ENCODE results near the gene KHDRBS2. TPM values are rescaled to one million over a fixed set of nuclear protein-coding genes. Genes with fewer than 3 reads are reported as not detected.

KHDRBS2 gene
- total RNA-seq, 1 donor from 2014 or later: not detected

DNA sequence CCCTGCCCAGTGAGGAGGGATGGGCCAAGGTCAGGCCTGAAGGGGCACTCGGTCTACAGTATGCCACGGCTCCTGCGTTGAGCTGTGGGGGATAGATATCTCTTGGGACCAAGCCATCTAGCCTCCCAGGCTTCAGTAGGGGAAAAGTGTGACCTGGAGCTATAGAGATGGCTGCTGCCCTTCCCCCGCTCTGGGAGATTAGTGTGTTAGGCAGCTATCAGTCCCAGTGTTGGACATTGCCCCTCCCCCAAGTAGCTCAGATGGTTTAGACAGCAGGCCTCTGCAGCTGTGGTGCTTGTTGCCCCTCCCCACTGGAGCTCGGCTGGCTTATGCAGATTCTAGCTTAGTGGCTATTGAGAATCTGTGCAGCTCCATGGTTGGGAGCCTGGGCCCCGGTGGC lies 56.8 kb downstream of the KHDRBS2 start:
- no peaks in the 10 kb centered on the region for H3K36me3 Mint-ChIP-seq (ENCODE audit: low read depth, unreplicated experiment)
- Histone ChIP-seq H3K4me1 (ENCODE audit: insufficient read depth, low read length) (no peaks in the 10 kb centered on the region), H3K27me3 (ENCODE audit: insufficient read depth, low read length) (no peaks in the 10 kb centered on the region), H3K79me2 (ENCODE audit: insufficient read depth, low read length) (no peaks in the 10 kb centered on the region), H3K36me3 (ENCODE audit: insufficient read depth, low read length) (no peaks in the 10 kb centered on the region), H3K9ac (ENCODE audit: low read length) (no peak overlapping the region), H2AFZ (ENCODE audit: low read depth, low read length) (no peak overlapping the region), H4K20me1 (ENCODE audit: insufficient read depth, low read length) (no peaks in the 10 kb centered on the region), H3K27ac (ENCODE audit: low read depth, low read length) (no peak overlapping the region), H3K4me2 (ENCODE audit: low read length) (no peak overlapping the region), H3K4me3 (ENCODE audit: insufficient read depth, low read depth, low read length) (no peak overlapping the region), H3K9me3 (ENCODE audit: insufficient read depth, low read depth, low read length) (peaks cover 5% of the 10 kb centered on the region)
- H3K27ac Mint-ChIP-seq (ENCODE audit: unreplicated experiment): no peak overlapping the region
- no peak for DNase-seq (ENCODE audit: low read depth)
- H3K4me3 Mint-ChIP-seq (ENCODE audit: unreplicated experiment): no peak overlapping the region
- FAIRE-seq: no peak
- H3K9me3 Mint-ChIP-seq (ENCODE audit: unreplicated experiment): no peaks in the 10 kb centered on the region
- no peaks in the 10 kb centered on the region for H3K27me3 Mint-ChIP-seq (ENCODE audit: low read depth, unreplicated experiment)
- H3K4me1 Mint-ChIP-seq (ENCODE audit: low read depth, unreplicated experiment): no peaks in the 10 kb centered on the region
- no peak for TF ChIP-seq EZH2 (IDR thresholded peaks at IDR 0.05; ENCODE audit: insufficient read depth, low read length)
- TF ChIP-seq, protein P1, sequence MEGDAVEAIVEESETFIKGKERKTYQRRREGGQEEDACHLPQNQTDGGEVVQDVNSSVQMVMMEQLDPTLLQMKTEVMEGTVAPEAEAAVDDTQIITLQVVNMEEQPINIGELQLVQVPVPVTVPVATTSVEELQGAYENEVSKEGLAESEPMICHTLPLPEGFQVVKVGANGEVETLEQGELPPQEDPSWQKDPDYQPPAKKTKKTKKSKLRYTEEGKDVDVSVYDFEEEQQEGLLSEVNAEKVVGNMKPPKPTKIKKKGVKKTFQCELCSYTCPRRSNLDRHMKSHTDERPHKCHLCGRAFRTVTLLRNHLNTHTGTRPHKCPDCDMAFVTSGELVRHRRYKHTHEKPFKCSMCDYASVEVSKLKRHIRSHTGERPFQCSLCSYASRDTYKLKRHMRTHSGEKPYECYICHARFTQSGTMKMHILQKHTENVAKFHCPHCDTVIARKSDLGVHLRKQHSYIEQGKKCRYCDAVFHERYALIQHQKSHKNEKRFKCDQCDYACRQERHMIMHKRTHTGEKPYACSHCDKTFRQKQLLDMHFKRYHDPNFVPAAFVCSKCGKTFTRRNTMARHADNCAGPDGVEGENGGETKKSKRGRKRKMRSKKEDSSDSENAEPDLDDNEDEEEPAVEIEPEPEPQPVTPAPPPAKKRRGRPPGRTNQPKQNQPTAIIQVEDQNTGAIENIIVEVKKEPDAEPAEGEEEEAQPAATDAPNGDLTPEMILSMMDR (IDR thresholded peaks at IDR 0.05; ENCODE audit: insufficient read depth, low read depth, low read length): no peak

DNA sequence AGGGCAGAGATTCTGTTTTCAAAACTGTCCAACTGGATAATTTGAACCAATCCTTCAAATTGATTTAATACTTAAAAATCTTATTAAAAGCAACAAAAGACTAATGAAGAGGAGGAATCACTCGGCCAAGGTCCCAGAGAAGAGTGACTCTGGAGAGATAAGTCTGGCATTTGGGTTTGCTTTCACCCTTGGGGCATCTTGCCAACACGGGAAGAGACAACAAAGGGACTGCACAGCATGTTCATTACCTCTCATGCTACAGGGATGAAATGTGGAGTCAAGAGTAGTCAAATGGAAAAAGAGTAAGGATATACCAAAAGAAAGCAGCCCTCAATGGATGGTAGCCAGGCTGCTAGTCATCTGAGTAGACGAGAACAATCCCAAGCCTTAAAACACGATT lies 68.2 kb downstream of the KHDRBS2 start:
- H3K9ac ChIP-seq (ENCODE audit: low read length): no peak overlapping the region
- H4K20me1 ChIP-seq (ENCODE audit: insufficient read depth, low read length): no peaks in the 10 kb centered on the region
- H3K4me3 ChIP-seq (ENCODE audit: insufficient read depth, low read depth, low read length): no peak overlapping the region
- DNase-seq (ENCODE audit: low read depth) (no peak), FAIRE-seq (no peak)
- H3K79me2 ChIP-seq (ENCODE audit: insufficient read depth, low read length): no peaks in the 10 kb centered on the region
- H3K4me1 Mint-ChIP-seq (ENCODE audit: low read depth, unreplicated experiment): no peaks in the 10 kb centered on the region
- H3K27me3 Mint-ChIP-seq (ENCODE audit: low read depth, unreplicated experiment): no peaks in the 10 kb centered on the region
- no peak overlapping the region for H3K27ac Mint-ChIP-seq (ENCODE audit: unreplicated experiment)
- no peak overlapping the region for H3K27ac ChIP-seq (ENCODE audit: low read depth, low read length)
- H2AFZ ChIP-seq (ENCODE audit: low read depth, low read length): no peak overlapping the region
- no peaks in the 10 kb centered on the region for H3K4me1 ChIP-seq (ENCODE audit: insufficient read depth, low read length)
- H3K27me3 ChIP-seq (ENCODE audit: insufficient read depth, low read length): no peaks in the 10 kb centered on the region
- H3K9me3 Mint-ChIP-seq (ENCODE audit: unreplicated experiment): no peaks in the 10 kb centered on the region
- no peak overlapping the region for H3K4me3 Mint-ChIP-seq (ENCODE audit: unreplicated experiment)
- H3K9me3 ChIP-seq (ENCODE audit: insufficient read depth, low read depth, low read length): no peaks in the 10 kb centered on the region
- no peaks in the 10 kb centered on the region for H3K36me3 Mint-ChIP-seq (ENCODE audit: low read depth, unreplicated experiment)
- H3K4me2 ChIP-seq (ENCODE audit: low read length): no peak overlapping the region
- TF ChIP-seq, protein P1 (IDR thresholded peaks at IDR 0.05; ENCODE audit: insufficient read depth, low read depth, low read length): no peak
- TF ChIP-seq EZH2 (IDR thresholded peaks at IDR 0.05; ENCODE audit: insufficient read depth, low read length): no peak
- H3K36me3 ChIP-seq (ENCODE audit: insufficient read depth, low read length): no peaks in the 10 kb centered on the region

DNA sequence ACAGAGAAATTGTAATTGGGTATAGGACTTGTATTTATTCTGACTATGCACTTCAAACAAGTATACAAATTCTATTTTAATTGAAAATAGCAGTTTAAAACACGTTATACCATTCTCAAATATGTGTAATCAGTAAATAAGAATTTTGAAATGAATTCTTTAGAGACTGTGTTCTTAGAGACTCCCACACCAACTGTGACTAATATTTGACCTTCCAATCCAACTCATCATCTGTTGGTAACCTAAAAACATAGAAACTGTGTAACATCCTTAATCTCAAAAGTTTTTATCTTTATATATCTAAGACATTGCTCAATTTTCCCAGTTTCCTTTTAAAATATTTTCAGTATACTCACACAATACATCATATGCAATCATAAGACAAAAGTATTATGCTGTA lies 83.9 kb downstream of the KHDRBS2 start:
- Histone ChIP-seq H2AFZ (ENCODE audit: low read depth, low read length) (no peak overlapping the region), H3K4me2 (ENCODE audit: low read length) (no peak overlapping the region), H3K27me3 (ENCODE audit: insufficient read depth, low read length) (no peaks in the 10 kb centered on the region), H3K27ac (ENCODE audit: low read depth, low read length) (no peak overlapping the region), H4K20me1 (ENCODE audit: insufficient read depth, low read length) (no peaks in the 10 kb centered on the region), H3K4me3 (ENCODE audit: insufficient read depth, low read depth, low read length) (no peak overlapping the region), H3K9ac (ENCODE audit: low read length) (no peak overlapping the region), H3K4me1 (ENCODE audit: insufficient read depth, low read length) (no peaks in the 10 kb centered on the region), H3K36me3 (ENCODE audit: insufficient read depth, low read length) (no peaks in the 10 kb centered on the region), H3K79me2 (ENCODE audit: insufficient read depth, low read length) (no peaks in the 10 kb centered on the region), H3K9me3 (ENCODE audit: insufficient read depth, low read depth, low read length) (no peaks in the 10 kb centered on the region)
- DNase-seq (ENCODE audit: low read depth) (no peak), FAIRE-seq (no peak)
- H3K9me3 Mint-ChIP-seq (ENCODE audit: unreplicated experiment): peaks cover 4% of the 10 kb centered on the region
- TF ChIP-seq EZH2 (IDR thresholded peaks at IDR 0.05; ENCODE audit: insufficient read depth, low read length): no peak
- TF ChIP-seq, protein P1 (IDR thresholded peaks at IDR 0.05; ENCODE audit: insufficient read depth, low read depth, low read length): no peak
- H3K27ac Mint-ChIP-seq (ENCODE audit: unreplicated experiment): no peak overlapping the region
- H3K27me3 Mint-ChIP-seq (ENCODE audit: low read depth, unreplicated experiment): no peaks in the 10 kb centered on the region
- H3K4me1 Mint-ChIP-seq (ENCODE audit: low read depth, unreplicated experiment): no peaks in the 10 kb centered on the region
- H3K4me3 Mint-ChIP-seq (ENCODE audit: unreplicated experiment): no peak overlapping the region
- no peaks in the 10 kb centered on the region for H3K36me3 Mint-ChIP-seq (ENCODE audit: low read depth, unreplicated experiment)

Data from astrocyte (in vitro differentiated cells and primary cell).